PC-9 (cell line): ENCODE results near the gene ASIC3.

Experiments
- EZH2 ChIP-seq: fragments of 200-600 bp; sonication (generic); IDR thresholded peaks from 2 replicates; pipeline ENCODE4 v1.8.0; 2017; ENCODE audit warnings: antibody characterized with exemption, low read depth
- TF ChIP-seq, protein P1 (sequence below): fragments of 200-600 bp; sonication (generic); conservative IDR thresholded peaks from 2 replicates; pipeline ENCODE4 v1.6.1; 2017; ENCODE audit warnings: mixed run types, antibody characterized with exemption, mild to moderate bottlenecking, moderate library complexity

DNA sequence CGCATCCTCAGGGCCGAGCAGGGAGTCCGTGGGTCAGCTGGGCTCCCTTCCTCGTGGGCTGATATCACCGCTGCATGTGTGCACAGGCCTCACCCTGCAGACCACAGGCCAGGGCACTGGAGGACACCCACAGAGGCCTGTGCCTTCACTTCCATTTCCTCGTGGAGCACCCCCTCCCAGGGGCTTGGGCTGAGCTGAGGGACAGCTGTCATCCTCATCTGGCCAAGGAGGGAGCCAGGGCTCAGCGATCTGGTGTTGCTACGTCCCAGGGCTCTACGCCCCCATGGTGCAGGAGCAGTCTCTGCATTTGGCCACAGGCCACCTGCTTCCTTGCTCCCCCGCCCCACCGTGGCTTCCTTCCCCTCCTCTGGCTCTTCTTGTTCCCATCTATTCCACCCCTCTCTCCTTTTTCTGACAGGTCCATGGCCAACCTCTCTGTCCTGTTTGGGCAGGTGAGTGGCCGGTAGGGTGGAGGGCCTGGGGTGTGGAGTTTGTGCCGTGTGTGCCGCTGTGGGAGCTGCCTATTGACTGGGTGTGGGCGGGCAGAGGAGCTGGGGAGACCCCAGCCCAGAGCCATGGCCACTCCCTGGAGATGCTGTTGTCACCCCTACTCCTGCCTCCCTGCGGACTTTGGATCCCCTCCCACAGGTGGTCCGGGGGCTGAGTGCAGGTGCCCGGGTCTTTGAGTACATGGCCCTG, 8.3 kb upstream of the ASIC3 start:
- TF ChIP-seq, protein P1, sequence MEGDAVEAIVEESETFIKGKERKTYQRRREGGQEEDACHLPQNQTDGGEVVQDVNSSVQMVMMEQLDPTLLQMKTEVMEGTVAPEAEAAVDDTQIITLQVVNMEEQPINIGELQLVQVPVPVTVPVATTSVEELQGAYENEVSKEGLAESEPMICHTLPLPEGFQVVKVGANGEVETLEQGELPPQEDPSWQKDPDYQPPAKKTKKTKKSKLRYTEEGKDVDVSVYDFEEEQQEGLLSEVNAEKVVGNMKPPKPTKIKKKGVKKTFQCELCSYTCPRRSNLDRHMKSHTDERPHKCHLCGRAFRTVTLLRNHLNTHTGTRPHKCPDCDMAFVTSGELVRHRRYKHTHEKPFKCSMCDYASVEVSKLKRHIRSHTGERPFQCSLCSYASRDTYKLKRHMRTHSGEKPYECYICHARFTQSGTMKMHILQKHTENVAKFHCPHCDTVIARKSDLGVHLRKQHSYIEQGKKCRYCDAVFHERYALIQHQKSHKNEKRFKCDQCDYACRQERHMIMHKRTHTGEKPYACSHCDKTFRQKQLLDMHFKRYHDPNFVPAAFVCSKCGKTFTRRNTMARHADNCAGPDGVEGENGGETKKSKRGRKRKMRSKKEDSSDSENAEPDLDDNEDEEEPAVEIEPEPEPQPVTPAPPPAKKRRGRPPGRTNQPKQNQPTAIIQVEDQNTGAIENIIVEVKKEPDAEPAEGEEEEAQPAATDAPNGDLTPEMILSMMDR, result no peak
- TF ChIP-seq EZH2, result no peak
